Uterus (tissue), 4 donors: ENCODE measurements around the gene RAP1GDS1. TPM values are rescaled to one million over a fixed set of nuclear protein-coding genes. Genes with fewer than 3 reads are reported as not detected.

Experiments
- DNase-seq, 2 donors: peaks; one replicate each; pipeline ENCODE4 v3.0.0-alpha.2; 2019 to 2020
- H3K27ac ChIP-seq, 2 donors: fragments of 200-600 bp; sonication (generic); 1 replicate in 1 of 2; 2 replicates in 1 of 2; pipeline ENCODE4 v1.5.1; 2016 to 2018
- H3K27me3 ChIP-seq, 2 donors: fragments of 200-600 bp; sonication (generic); one replicate each; pipeline ENCODE4 v1.5.1; 2018 to 2019; ENCODE audit warnings: control low read depth in 1 of 2
- H3K36me3 ChIP-seq, 2 donors: fragments of 200-600 bp; sonication (generic); one replicate each; pipeline ENCODE4 v1.5.1; 2019; ENCODE audit warnings: control low read depth in 1 of 2
- H3K4me1 ChIP-seq, 2 donors: fragments of 200-600 bp; sonication (generic); one replicate each; pipeline ENCODE4 v1.5.1; 2018 to 2019; ENCODE audit warnings: control low read depth in 1 of 2
- H3K4me3 ChIP-seq, 2 donors: fragments of 200-600 bp; sonication (generic); 1 replicate in 1 of 2; 2 replicates in 1 of 2; pipeline ENCODE4 v1.5.1; 2018 to 2019; ENCODE audit warnings: mild to moderate bottlenecking in 1 of 2
- H3K9me3 ChIP-seq, 2 donors: fragments of 200-600 bp; sonication (generic); one replicate each; pipeline ENCODE4 v1.5.1; 2019; ENCODE audit warnings: control low read depth in 1 of 2
- POLR2A ChIP-seq, 2 donors: fragments of 450-650 bp; IDR thresholded peaks; one replicate each; pipeline ENCODE4 v1.6.1; 2016; ENCODE audit warnings: antibody characterized with exemption in 2 of 2, mild to moderate bottlenecking in 1 of 2, moderate library complexity in 1 of 2
- intact Hi-C: fragments of 100-400 bp; cut with DNase I; formaldehyde crosslinking; loops from one replicate; pipeline ENCODE4 v1.15.1; 2023; ENCODE audit warnings: low total_unique reads
- total RNA-seq, 4 donors: library from RNA; depleted of rRNA in 3 of 4; stranded (reverse); fragments of >200 nt in 3 of 4; gene quantifications; one replicate each; pipeline versions ENCODE4 v1.1.0 to v1.2.4, GENCODE V29; 2014 to 2023
- TF ChIP-seq, protein P1 (sequence below), 4 experiments: fragments of 200-600 bp in 2 of 4; fragments of 450-650 bp in 2 of 4; sonication (generic) in 2 of 4; IDR thresholded peaks; one replicate each; pipeline ENCODE4 v1.5.1; 2016 to 2019; ENCODE audit warnings: antibody characterized with exemption in 4 of 4, mild to moderate bottlenecking in 2 of 4, moderate library complexity in 1 of 4
- donor health status: DM: yes; HTN: yes; CAD: no.

The RAP1GDS1 gene
- total RNA-seq, 4 donors from 2014 or later = 13.5 to 53.5 (median 42.0) TPM

DNA sequence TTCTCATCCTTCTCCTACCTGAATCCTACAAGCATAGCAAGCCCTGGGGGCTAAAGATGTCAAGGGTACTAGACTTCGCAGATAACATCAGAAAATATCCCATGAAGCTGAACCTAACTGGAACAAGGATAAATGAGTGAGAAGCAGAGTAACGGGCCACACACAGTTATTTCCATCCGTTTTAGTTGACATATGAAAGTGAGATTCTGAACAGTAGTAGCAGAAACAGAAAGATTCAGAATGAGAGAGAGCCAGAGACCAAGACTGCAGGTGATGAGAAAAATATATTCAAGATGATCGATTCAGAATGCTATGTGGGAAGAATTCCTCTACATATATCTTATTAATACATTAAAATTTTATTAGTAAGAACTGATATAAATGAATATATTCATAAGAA, 232.1 kb downstream of the RAP1GDS1 start:
- no peak overlapping the region for H3K4me3 ChIP-seq
- TF ChIP-seq, protein P1, sequence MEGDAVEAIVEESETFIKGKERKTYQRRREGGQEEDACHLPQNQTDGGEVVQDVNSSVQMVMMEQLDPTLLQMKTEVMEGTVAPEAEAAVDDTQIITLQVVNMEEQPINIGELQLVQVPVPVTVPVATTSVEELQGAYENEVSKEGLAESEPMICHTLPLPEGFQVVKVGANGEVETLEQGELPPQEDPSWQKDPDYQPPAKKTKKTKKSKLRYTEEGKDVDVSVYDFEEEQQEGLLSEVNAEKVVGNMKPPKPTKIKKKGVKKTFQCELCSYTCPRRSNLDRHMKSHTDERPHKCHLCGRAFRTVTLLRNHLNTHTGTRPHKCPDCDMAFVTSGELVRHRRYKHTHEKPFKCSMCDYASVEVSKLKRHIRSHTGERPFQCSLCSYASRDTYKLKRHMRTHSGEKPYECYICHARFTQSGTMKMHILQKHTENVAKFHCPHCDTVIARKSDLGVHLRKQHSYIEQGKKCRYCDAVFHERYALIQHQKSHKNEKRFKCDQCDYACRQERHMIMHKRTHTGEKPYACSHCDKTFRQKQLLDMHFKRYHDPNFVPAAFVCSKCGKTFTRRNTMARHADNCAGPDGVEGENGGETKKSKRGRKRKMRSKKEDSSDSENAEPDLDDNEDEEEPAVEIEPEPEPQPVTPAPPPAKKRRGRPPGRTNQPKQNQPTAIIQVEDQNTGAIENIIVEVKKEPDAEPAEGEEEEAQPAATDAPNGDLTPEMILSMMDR (IDR thresholded peaks at IDR 0.05) = no peak
- TF ChIP-seq POLR2A (IDR thresholded peaks at IDR 0.05) = no peak
- no peak overlapping the region for H3K27ac ChIP-seq
- no peak for DNase-seq
- H3K36me3 ChIP-seq = no peaks in the 10 kb centered on the region
- no peaks in the 10 kb centered on the region for H3K9me3 ChIP-seq
- no peaks in the 10 kb centered on the region for H3K4me1 ChIP-seq
- intact Hi-C loops = no loop called here
- no peaks in the 10 kb centered on the region for H3K27me3 ChIP-seq

Other genes with a start within 250 kb of the RAP1GDS1 start
- 1 to 10 TPM in 1 of 4 donors, under 1 TPM in 2, not detected in 1; 0.26 to 1.0 (median 0.61) TPM for gene STPG2, start 117.9 kb upstream of the RAP1GDS1 start, total RNA-seq